ENCODE measurements around the gene PLCH2. TPM values are rescaled to one million over a fixed set of nuclear protein-coding genes. Genes with fewer than 3 reads are reported as not detected.

Gene PLCH2
- total RNA-seq, 2 donors from 2014 or later: 2.0 to 3.8 TPM

DNA sequence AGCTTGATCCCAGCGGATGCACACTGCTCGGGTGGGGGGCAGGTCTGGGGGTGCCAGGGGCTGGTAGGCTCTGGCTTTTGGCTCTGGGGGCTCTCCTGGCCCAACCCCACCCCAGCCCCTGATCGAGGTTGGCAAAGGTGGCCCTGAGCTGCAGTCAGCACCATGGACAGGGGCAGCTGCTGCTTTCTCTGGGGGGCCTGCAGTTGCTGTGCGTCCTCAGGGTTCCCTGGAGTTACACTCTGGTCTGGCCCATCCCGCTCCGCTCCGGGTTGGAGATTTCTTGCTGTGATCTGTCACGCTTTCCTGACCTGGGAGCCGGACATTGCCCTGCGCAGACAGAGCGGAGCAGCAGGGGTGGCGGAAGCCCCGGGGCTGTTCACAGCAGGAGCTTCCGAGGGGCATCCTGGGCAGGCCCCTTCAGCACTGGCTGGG is 8.0 kb upstream of the PLCH2 start:
- Histone ChIP-seq H3K9ac (ENCODE audit: low read depth in 2 of 2, low read length in 2 of 2) (no peak overlapping the region), H3K4me1 (no peaks in the 10 kb centered on the region), H3K36me3 (no peaks in the 10 kb centered on the region), H3K4me3 (no peak overlapping the region), H3K9me3 (no peaks in the 10 kb centered on the region), H3K27me3 (no peaks in the 10 kb centered on the region), H3K27ac (no peak overlapping the region)
- DNase-seq: no peak
- intact Hi-C loops (cut with DNase I): no loop called here
- TF ChIP-seq, protein P1, sequence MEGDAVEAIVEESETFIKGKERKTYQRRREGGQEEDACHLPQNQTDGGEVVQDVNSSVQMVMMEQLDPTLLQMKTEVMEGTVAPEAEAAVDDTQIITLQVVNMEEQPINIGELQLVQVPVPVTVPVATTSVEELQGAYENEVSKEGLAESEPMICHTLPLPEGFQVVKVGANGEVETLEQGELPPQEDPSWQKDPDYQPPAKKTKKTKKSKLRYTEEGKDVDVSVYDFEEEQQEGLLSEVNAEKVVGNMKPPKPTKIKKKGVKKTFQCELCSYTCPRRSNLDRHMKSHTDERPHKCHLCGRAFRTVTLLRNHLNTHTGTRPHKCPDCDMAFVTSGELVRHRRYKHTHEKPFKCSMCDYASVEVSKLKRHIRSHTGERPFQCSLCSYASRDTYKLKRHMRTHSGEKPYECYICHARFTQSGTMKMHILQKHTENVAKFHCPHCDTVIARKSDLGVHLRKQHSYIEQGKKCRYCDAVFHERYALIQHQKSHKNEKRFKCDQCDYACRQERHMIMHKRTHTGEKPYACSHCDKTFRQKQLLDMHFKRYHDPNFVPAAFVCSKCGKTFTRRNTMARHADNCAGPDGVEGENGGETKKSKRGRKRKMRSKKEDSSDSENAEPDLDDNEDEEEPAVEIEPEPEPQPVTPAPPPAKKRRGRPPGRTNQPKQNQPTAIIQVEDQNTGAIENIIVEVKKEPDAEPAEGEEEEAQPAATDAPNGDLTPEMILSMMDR (IDR thresholded peaks at IDR 0.05): no peak

DNA sequence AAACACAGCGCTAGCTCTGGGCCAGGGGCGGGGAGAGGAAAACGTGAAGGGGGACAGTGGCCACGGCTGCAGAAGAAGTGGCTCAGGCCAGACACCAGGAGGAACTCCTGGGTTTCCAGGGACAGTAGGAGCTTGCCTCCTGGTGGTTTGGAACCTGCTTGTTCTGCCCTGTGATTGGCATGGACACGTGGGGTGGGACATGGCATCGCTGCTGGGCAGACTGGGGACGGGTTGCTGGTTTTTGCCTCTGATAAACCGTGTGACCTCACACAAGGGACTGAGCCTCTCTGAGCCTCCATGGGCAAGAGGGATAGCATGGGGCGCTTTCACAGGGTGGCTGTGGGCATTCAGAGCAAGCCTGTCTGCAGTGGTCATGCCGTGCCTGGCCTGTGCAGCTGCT is 7.5 kb upstream of the PLCH2 start:
- no peaks in the 10 kb centered on the region for H3K27me3 ChIP-seq
- H3K9ac ChIP-seq (ENCODE audit: low read depth in 2 of 2, low read length in 2 of 2): no peak overlapping the region

DNA sequence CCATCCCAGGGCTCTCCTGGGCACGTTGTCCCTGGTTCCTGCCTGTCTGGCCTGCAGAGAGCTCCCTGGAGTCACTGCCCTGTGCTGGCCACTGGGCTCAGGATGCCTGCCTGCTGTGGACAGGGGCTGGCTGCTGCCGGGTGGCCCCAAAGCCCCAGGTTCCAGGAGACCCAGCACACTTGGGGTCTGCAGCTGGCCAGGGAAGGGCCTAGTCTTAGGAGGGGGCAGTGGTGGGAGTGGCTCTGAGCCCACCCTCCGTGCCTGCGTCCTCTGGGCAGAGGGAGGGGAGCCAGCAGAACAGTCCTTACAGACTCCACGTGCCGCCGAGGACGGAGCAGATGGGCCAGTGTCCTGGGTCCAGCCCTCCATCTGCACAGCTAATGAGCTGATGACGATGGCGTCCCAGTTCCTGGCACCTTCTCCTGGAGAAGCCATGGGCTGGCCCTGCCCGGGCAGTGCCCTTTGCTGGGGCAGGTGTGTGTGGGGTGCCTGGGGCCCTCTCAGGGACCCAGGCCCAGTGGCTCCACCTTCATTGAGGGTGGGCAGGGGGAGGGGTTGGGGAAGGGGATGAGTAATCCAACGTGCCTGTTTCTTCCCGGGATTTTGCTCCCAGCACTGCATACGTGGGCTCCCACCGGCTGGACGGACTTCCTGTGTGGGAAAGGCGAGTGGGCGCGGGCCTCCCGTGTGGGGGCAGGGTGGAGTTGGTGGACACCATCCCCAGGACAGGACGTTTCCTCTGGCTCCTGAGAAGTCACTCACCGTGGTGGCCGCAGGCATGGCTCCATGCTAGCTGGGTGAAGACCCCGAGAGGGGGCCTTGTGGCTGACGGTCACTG is 6.8 kb upstream of the PLCH2 start:
- no peak for DNase-seq

More for the DNA sequence above, 7.5 kb upstream of the PLCH2 start:
- TF ChIP-seq, protein P1 (IDR thresholded peaks at IDR 0.05): no peak
- no peaks in the 10 kb centered on the region for H3K9me3 ChIP-seq
- no peaks in the 10 kb centered on the region for H3K4me1 ChIP-seq
- H3K36me3 ChIP-seq: no peaks in the 10 kb centered on the region
- H3K4me3 ChIP-seq: no peak overlapping the region
- no peak overlapping the region for H3K27ac ChIP-seq
- DNase-seq: no peak
- intact Hi-C loops (cut with DNase I): no loop called here

DNA sequence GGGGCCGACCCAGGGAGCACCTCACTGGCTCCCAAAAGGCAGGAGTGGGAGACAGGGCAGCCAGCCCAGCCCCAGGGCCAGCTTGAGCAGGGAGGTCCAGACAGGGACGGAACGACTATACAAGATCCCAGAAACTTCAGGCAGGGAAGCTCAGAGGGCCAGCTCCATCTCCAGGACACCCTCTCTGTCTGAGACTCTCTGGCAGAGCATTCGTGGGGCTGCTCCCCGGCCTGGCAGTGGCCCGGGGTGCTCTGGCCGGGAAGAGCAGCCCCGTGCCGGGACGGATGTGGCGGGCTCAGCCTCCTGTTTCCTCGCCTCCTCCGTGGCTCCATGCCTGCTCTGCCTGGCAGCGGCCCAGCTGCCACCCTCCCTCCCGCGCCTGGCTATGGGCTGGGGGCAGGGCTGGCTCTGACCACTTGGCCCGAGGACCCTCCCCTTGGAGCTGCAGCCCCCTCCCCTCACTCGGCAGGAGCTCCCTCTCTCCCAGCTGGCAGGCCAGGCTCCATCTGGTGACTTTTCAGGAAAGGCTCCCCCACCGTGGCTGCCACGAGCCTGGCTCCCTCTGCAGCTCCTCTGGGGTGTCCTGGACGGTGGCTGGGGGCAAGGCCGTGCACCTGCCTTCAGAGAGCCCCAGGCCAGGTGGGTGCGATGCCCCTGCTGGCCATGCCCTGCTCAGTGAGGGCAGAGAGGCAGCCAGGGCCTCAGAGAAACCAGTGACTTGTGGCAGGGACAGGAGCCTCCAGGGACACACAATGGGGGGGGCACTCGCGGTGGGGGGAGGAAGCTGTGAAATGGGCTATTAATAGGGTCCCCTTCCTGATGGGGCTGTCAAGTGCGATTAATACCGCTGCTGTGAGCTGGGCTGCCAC is 5.6 kb upstream of the PLCH2 start:
- no peaks in the 10 kb centered on the region for H3K9me3 ChIP-seq
- intact Hi-C loops (cut with DNase I): no loop called here
- DNase-seq: no peak
- H3K27me3 ChIP-seq: no peaks in the 10 kb centered on the region
- TF ChIP-seq, protein P1 (IDR thresholded peaks at IDR 0.05): no peak
- H3K4me3 ChIP-seq: no peak overlapping the region
- no peaks in the 10 kb centered on the region for H3K36me3 ChIP-seq
- H3K4me1 ChIP-seq: no peaks in the 10 kb centered on the region
- no peak overlapping the region for H3K27ac ChIP-seq
- no peak overlapping the region for H3K9ac ChIP-seq (ENCODE audit: low read depth in 2 of 2, low read length in 2 of 2)

More for the DNA sequence above, 6.8 kb upstream of the PLCH2 start:
- no peak overlapping the region for H3K4me3 ChIP-seq
- H3K4me1 ChIP-seq: no peaks in the 10 kb centered on the region
- intact Hi-C loops (cut with DNase I): no loop called here
- H3K9me3 ChIP-seq: no peaks in the 10 kb centered on the region
- H3K9ac ChIP-seq (ENCODE audit: low read depth in 2 of 2, low read length in 2 of 2): no peak overlapping the region
- H3K36me3 ChIP-seq: no peaks in the 10 kb centered on the region
- H3K27ac ChIP-seq: no peak overlapping the region
- no peaks in the 10 kb centered on the region for H3K27me3 ChIP-seq
- TF ChIP-seq, protein P1 (IDR thresholded peaks at IDR 0.05): no peak

DNA sequence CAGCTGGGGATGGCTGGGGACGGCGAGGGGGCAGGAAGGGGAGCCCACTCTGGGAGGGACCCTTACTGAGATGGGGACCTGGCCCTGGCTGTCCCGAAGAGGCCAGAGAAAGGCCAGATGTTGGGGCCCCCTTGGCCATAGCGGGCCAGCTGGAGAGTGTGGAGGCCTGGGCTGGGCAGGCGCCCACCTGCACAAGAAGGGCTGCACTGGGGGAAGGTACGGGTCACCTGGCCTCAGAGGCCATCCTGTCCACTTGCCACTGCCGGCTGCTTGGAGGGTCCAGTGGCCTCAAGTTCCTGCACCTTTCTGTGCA is 5.0 kb upstream of the PLCH2 start:
- Histone ChIP-seq H3K4me3 (no peak overlapping the region), H3K27me3 (no peaks in the 10 kb centered on the region), H3K9ac (ENCODE audit: low read depth in 2 of 2, low read length in 2 of 2) (no peak overlapping the region), H3K9me3 (no peaks in the 10 kb centered on the region), H3K36me3 (no peaks in the 10 kb centered on the region), H3K4me1 (no peaks in the 10 kb centered on the region), H3K27ac (no peak overlapping the region)
- intact Hi-C loops (cut with DNase I): no loop called here
- TF ChIP-seq, protein P1 (IDR thresholded peaks at IDR 0.05): no peak
- DNase-seq: no peak
